Measurements from ENCODE around the gene SDF2L1.
"Not testable (repeated sequence)": the region's sequence is repeated elsewhere in the genome, so short reads cannot be mapped to it uniquely, and the experiment has no call there.

Gene SDF2L1

DNA sequence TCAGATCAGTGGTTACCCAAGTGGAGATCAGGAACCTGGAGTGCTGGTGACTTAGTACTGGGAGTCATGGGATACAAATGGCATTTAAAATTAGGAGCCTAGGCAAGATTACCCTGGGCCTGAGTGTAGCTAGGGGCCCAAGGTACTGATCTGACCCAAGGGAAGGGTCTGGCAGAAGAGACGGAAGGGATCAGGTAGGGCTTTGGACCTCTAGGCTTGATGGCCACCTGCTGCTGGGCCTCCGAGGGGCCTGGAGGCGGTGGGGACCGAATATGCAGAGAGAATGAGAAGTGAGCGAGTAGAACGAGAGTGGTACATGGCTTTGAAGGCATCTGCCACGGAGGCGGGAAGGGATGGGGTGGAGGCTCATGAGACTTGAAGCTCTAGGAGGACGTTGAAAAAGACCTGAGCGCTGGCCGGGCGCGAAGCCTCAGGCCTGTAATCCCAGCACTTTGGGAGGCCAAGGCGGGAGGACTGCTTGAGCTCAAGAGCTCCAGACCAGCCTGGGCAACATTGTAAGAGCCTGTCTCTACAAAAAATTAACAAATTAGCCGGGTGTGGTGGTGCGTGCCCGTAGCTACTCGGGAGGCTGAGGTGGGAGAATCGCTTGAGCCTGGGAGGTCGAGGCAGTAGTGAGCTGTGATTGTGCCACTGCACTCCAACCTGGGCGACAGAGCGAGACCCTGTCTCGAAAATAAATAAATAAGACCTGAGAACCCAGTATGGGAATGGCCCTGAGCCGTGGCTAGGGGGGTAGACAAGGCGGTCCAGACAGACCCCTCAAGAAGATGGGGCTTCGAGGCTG lies 23.1 kb downstream of the SDF2L1 start:
- DNase-seq = no peak

DNA sequence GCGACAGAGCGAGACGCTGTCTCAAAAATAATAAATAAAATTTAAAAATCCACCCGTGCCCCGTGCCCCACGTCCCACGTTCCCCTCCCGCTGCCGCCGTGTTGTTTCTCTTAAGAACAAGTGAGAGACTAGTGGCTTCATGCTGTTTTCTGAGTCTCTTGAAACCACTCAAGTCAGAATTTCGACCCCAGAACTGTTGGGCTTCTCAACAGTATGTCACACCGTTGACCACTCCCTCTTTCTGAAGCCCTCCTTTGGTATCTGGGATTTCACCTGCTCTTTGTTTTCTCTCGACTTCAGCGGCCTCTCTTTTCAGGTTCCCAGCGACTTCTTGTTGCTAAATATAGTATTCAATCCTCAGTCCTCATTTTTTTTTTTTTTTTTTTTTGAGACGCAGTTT lies 24.7 kb downstream of the SDF2L1 start:
- no peak for DNase-seq

DNA sequence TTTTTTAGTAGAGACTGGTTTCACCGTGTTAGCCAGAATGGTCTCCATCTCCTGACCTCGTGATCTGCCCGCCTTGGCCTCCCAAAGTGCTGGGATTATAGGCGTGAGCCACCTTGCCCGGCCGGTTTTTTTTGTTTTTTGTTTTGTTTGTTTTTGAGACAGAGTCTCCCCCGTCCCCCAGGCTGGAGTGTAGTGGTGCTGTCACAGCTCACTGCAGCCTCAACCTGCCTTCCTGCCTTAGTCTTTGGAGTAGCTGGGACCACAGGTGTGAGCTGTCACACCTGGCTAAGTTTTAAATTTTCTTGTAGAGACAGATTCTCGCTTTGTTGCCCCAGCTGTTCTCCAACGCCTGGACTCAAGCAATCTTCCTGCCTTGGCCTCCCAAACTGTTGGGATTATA lies 26.9 kb downstream of the SDF2L1 start:
- no peak for DNase-seq

DNA sequence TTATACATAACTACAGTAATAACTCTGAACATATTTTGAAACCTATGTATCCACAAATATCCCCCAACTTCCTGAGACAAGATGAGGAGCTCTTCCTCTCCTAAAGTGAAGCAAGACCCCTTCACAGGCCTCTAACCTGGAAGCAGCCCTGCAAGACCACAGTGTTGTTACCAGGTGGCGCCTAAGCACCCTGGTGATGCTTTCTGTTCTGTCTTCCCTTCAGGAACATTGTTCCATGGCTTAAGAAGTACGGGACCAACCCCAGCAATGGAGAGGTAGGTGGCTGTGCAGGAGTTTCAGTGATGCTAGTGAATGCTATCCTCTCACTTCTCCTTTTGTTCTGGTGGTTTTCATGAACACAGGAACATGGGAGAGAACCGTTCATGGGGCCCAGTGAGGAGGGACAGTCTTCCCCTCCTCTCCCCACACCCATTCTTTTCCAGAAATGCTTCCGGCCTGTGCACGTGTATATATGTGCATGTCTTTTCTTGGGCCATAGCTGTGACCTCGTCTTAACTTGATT lies 30.1 kb downstream of the SDF2L1 start:
- DNase-seq = no peak

DNA sequence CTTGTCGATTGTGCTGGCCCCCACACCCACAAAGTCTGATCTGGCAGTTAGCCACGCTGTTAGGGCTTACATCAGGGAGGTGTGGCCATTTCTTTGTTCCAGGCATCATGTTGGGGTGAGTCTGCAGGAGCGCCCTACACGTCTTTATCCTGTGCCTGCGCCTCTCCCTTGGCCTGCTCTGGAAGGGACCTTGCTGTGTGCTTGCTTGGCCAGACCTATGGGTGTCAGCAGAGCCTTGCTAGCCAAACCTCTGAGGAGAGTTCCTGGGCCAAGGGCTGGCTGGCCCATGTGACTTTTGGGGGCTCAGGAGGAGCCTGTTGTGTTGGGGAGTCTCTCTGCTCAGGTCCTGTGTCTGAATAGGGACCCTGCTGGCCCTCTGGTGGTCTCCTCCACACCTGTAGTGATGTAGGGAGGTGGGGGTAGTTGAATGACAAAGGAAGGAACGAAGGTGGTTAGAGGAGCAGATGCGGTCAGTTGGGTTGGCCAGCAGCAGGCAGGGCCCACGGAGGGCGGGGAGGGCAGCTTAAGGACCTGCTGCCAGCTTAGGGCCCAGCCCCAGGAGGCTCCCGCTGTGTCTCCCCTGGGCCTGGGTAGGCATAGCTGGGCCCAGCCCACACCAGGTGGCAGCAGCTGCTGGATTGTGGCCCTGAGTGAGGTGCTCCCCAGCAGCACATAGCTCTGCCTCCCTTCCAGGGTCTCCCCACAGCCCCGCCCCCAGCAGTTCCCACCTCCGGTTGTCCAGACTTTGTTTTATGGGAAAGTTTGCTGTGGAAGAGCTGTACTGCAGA lies 31.6 kb downstream of the SDF2L1 start:
- DNase-seq = no peak

DNA sequence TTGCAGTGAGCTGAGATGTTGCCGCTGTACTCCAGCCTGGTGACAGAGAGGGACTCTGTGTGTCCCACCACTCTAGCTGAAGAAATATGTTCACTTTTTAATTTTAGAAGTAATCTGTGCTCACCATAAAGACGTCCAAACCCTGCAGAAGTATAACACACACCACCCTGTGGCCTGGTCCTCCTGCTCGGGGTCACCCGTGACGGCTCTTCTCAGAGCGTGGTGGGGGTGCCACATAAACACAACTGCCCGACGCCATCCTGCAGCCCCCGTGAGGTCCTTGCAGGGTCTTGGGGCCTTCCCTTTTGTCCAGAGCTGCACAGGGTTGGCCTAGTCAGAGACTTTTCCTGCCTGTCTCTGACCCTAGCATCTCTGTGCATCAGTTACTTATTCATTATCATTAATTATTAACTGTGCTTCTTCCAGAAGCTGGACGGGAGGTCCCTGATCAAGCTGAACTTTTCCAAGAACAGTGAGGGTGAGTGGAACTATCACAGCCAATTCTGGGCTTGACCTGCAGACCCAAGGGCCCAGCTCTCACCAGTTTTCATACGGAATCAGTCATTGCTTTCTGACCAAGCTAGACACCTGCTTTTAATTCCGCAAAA lies 32.6 kb downstream of the SDF2L1 start:
- no peak for DNase-seq

DNA sequence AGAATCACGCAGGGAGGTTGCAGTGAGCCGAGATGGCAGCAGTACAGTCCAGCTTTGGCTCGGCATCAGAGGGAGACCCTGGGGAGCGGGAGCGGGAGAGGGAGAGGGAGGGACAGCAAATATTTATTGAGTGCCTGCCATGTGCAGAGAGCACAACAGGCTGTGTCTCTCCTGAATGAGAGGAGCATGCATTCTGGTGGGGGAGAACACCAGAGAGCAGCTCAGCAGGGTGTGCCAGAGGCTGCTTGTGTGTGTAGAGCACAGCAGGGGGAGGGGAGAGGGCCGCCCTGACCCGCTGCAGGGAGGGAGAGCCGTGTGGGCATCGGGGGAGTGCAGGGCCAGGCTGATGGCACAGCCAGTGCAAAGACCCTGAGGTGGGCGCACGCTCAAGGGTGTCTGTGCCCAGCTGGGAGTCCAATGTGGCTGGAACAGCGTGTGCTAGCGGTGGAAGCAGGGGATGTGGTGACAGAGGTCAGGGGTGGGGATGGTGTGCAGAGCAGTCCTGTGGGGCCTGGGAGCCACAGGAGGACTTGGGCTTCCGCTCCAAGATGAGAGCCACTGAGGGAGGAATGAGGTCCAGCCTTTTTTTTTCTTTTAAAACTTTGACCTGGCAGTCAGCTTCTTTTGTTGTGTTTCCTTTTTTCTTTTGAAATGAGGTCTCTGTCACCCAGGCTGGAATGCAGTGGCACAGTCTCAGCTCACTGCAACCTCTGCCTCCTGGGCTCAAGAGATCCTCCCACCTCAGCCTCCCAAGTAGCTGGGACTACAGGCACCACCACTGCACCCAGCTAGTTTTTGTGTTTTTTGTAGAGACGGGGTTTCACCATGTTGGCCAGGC lies 35.7 kb downstream of the SDF2L1 start:
- DNase-seq = no peak

DNA sequence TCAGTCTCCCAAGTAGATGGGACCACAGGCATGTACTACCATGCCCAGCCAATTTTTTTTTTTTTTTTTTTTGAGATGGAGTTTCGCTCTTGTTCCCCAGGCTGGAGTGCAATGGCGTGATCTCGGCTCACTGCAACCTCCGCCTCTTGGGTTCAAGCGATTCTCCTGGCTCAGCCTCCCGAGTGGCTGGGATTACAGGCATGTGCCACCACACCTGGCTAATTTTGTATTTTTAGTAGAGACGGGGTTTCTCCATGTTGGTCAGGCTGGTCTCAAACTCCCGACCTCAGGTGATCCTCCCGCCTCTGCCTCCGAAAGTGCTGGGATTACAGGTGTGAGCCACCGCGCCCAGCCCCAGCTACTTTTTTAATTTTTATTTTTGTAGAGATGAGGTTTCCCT lies 36.7 kb downstream of the SDF2L1 start:
- not testable (repeated sequence) for DNase-seq

DNA sequence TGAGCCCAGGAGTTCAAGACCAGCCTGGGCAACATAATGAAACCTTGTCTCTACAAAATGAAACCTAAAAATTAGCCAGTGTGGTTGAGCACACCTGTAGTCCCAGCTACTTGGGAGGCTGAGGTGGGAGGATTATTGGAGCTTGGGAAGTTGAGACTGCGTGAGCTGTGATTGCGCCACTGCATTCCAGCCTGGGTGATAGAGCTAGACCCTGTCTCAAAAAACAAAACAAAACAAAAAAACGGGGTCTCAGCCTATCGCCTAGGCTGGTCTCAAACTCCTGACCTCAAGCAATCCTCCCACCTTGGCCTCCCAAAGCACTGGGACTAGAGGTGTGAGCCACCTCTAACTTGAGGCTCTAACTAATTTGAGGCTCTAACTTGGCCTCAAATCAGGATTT lies 37.3 kb downstream of the SDF2L1 start:
- DNase-seq = no peak

DNA sequence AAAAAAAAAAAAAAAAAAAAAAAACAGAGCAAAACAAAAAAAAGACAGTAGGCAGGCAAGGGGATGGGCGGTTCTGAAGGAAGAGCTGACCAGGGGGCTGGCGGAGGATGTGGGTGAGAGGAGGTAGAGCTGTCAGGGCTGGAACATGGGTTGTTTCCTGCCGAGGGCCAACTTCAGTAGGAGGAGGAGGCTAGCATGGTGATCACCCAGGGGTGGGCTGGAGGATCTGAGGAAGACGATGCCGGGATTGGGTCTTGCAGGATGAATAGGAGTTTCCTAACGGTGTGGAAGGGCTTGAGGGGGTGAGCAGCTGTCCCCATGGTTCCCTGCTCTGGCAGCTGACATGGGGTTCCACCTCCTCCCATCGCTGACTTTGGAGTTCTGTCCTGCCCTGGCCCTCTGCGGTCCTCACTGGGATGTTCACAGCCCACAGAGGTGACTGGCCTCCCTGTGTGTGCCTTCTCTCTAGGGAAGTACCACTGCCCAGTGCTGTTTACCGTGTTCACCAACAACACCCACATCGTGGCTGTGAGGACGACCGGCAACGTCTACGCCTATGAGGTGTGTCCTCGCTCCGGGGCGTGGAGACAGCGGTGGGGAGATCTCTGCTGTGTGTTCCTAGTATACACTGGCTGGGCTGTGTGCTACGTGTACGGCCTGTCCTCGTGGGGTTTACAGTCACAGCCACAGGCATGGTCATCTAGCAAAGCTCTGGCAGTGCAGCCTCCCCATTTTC lies 38.9 kb downstream of the SDF2L1 start:
- DNase-seq = no peak

DNA sequence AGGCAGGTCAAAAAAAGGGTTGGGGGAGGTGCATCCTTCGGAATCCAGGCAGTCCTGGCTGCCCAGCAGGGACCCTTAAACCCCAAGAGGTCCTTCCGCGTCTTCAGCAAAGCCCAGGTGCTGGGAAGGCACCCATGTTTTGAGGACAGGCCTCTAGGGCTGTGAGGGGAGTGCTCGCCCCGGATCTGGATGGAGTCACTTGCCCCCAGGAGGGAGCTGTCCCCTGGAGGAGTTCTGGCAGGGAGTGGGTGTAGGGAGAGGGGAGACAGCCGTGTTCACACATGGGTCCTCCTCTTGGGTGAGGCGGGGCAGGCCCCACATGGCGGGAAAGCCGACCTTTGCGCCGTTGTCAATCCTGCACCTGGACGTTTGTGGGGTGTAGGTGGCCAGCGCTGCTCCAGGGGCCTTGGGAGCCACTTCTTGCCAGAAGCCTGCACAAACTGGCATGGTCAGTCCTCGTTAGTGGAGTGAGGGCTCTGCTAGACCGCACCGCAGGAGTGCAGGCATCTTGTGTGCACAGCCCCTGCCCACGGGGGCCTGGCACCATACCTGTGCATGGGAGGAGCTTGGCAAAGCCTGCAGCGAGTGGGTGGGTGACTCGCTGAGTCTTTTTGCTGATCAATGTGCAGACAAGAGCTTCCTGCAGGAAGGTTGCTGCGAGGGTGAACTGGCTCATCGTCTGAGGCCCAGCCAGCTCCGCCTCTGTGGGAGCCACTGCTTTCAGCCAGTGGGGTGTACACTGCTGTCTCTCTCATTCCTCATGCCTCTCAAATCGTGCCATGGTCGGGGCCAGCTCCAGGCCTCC lies 39.7 kb downstream of the SDF2L1 start:
- DNase-seq = no peak

DNA sequence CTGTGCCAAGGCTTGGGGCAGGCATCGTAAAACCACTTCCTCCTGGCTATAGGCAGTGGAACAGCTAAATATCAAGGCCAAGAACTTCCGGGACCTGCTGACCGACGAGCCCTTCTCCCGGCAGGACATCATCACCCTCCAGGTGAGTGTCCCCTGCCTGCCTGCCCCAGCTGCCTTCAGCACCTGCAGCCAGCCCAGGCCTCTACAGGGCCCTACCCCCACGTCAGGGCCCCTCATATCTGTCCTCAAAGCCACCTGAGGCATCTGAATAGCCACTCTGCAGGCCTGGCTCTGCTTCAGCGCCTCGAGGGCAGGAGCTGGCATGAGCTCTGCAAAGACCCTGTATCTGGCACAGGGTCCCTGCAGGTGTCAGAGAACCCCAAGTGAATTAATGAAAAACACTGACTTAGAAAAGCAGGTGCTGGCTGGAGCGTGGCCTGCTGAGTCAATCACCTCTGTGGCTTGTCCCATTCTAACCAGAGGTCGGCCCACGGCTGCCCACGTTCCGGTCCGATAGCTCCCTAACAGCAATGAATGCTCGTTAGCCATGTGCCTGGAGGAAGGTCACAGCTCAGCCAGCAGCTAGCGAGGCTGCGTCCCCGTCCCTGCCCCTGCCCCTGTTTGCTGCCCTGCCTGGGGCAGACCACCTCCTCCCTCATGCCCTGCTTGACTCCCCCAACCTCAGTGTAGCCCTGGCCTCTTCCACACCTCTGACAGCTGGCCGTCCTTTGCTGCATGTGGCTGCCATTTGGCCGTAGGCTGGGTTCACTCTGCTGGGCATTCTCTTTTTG lies 40.5 kb downstream of the SDF2L1 start:
- no peak for DNase-seq

DNA sequence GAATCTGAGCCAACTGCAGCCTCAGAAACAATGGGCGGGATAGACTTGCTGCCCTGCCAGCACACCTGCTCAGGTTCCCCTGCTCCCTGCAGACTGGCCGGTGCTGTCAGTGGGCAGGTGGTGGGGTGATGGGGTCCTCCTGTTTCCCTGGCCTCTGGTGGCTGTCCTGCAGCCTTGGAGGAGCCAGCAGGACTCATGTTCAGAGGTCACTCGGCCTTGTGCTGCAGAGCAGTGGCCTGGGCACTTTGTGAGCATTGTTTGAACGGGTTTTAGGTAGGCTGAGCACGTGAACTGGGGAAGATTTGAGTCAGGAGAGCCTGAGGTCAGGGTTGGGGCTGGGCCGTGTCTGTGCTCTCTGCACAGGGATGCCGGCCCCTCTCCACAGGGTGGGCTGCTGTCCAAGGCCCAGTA lies 41.3 kb downstream of the SDF2L1 start:
- no peak for DNase-seq

DNA sequence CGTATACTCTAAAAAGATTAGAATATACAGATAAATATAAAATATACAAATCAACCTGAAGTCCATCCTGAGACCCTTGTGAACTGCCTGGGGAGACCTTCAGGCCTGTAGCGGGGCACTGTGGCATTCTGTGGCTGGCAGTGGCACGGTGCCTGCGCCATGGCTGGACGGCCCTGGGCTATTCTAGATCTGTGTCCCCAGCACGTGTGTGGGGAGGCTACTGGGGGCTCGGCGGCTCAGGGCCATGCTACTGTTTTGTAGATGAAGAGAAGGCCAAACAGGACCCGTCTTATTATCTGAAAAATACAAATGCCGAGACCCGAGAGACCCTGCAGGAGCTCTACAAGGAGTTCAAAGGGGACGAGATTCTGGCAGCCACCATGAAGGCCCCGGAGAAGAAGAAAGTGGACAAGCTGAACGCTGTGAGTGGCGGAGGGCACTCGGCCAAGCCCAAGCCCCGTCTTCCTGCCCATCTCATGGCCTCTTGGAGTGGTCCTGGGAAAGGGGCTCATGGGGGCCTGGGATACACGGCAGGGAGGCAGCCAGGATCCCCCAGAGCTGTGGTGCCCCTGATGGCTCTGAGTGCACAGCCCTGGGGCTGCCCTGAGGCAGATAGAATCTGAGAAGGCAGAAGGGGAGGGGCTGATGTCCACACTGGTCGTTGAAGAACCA lies 42.5 kb downstream of the SDF2L1 start:
- no peak for DNase-seq

DNA sequence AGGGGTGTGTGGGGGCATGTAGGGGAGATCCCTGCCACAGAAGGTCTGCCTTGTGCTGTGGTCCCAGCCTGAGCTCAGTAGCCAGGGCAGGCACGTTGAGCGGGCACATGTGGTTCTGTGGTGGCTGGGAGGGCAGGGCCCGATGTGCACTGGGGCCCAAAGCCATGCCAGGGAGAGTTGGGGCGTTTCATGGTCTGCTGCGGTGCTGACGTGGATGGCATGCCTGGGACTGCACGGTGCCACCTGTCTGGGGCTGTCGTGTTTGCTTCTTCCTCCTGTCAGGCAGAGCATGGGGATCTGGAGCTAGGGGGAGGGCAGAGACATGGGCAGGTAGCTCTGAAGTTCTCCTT lies 43.0 kb downstream of the SDF2L1 start:
- DNase-seq = no peak

DNA sequence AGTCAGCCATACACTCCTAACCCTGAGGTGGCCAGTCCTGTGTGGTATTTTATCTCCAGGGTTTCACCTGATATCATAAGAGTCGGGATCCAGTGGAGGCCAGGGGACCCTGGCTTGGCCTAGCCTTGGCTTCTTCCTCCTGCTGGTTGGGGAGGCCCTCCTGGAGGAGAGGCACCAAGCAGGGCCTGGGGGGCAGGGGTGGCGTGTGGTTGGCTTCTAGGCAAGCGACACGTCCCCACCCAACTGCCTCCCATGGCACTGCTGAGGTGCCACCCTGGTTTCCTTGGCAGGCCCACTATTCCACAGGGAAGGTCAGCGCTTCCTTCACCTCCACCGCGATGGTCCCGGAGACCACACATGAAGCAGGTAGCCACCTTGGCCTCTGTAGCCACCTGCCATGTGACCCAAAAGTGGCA lies 44.1 kb downstream of the SDF2L1 start:
- DNase-seq = no peak

DNA sequence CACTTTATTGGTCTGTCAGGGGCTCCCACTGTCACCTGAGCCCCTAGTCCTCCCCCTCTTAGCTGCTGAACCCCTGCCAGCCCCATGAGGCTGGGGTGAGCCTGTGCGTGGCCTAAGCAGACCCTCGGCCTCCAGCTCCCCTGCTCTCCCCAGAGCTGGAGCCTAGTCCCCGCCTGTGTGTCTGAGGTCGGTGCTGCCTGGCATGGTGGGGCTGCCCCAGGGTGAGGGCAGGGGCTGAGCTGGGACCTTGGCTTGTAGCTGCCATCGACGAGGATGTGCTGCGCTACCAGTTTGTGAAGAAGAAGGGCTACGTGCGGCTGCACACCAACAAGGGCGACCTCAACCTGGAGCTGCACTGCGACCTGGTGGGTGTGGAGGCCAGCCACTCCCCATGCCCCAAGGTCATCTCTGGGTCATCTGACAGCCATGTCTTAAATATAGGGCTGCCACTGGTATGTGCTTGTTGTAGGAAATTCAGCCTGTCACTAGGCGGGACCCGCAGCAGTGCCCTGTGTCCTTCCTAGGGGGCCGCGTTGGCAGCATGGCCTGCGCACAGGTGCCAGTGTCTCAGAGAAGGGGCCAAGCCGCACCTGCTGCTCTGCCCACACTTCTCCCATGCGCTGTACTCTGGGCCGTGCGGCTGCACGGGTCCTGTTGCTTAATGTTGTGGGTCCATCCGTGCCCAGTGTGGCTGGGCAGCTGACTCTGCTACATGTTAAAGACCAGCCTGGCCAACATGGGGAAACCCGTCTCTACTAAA lies 44.7 kb downstream of the SDF2L1 start:
- DNase-seq = no peak

DNA sequence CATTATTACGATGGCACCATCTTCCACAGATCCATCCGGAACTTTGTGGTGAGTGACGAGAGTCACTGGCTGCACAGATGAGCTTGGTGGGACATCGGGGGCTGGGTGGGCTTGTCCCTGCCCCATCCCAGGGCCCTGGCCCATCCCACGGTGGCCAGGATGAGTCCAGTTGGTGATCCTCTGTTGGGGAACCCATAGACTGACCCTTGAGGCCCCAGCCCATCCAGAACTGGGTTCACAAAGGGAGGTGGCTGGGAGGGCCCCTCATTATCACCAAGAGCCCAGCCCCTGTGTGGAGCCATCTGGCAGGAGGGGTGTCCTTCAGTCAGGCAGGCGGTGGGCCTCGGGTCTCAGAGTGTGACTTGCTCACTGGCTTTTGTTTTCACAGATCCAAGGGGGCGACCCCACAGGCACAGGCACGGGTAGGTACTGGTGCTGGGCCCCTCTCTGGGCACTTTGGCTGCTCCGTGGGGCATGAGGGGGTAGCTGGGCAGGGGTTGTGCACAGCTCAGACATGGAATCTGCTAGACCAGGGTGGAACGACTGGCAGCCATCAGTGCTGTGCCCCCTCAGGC lies 45.7 kb downstream of the SDF2L1 start:
- no peak for DNase-seq

DNA sequence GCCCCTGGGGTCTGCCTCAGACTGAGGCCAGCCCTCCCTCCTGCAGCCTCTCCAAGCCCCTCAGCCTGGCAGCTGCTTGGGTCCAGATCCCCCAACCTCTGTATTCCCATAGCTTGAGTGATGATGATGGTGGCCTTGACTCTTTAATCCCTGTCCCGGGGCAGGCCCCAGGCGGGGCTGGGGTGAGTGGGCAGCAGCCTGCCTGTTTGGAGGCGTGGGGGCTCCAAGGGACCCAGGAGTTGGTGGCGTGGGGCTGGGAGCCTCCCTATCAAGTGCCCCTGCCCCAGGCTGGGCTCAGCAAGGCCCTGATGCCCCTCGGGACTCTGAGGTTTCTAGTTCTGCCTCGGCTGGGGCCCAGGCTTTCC lies 46.2 kb downstream of the SDF2L1 start:
- DNase-seq = no peak

Data from activated CD4-positive, alpha-beta T cell treated with anti-CD3 and anti-CD28 coated beads for 4 hours (primary cell).